SK-N-MC (cell line): Measurements from ENCODE around the gene KMT5C.

Source experiments
- DNase-seq: peaks from one replicate; pipeline ENCODE4 v3.0.0-alpha.2; 2011; ENCODE audit warnings: low read depth, low spot score
- H3K27ac ChIP-seq: fragments of 200-600 bp; sonication (generic); 2 replicates; pipeline ENCODE4 v1.5.1; 2016; ENCODE audit warnings: mixed run types
- H3K36me3 ChIP-seq: fragments of 200-600 bp; sonication (generic); 2 replicates; pipeline ENCODE4 v1.6.1; 2017; ENCODE audit warnings: antibody characterized with exemption, low read length, mixed read lengths; ENCODE audit not compliant: insufficient read depth
- H3K4me3 ChIP-seq: fragments of 200-600 bp; sonication (generic); 2 replicates; pipeline ENCODE4 v1.5.1; 2016
- H3K9ac ChIP-seq: fragments of 200-600 bp; sonication (generic); 2 replicates; pipeline ENCODE4 v1.8.0; 2017; ENCODE audit warnings: mixed run types, mixed read lengths; ENCODE audit not compliant: insufficient read length
- H3K9me3 ChIP-seq: fragments of 200-600 bp; sonication (generic); 2 replicates; pipeline ENCODE4 v1.6.1; 2017; ENCODE audit warnings: low read depth, mild to moderate bottlenecking, antibody characterized with exemption, low read length, moderate library complexity, mixed read lengths
- EZH2 ChIP-seq: fragments of 200-600 bp; sonication (generic); IDR thresholded peaks from one replicate; pipeline ENCODE4 v1.6.1; 2017; ENCODE audit warnings: antibody characterized with exemption
- FOXP2 ChIP-seq: optimal IDR thresholded peaks from 2 replicates; pipeline ENCODE3; 2011; ENCODE audit warnings: mild to moderate bottlenecking, moderate library complexity; ENCODE audit not compliant: insufficient read depth; ENCODE audit errors: extremely low read length, control extremely low read depth
- POLR2AphosphoS5 ChIP-seq: IDR thresholded peaks from 2 replicates; pipeline ENCODE4 v1.6.1; 2012; ENCODE audit warnings: mild to moderate bottlenecking, low read depth, low read length, borderline replicate concordance

The KMT5C gene

GRCh38 chr19:55353803-55354697, 14.4 kb downstream of the KMT5C start:
- TF ChIP-seq EZH2 (no peak), POLR2AphosphoS5 (no peak), FOXP2 (no peak)
- H3K9ac ChIP-seq, result peak overlapping the region; percentile 26

GRCh38 chr19:55354698-55355212, 15.1 kb downstream of the KMT5C start, which contains the start of gene COX6B2:
TSS of gene COX6B2 (minus strand) at chr19:55354719. CDS start at chr19:55354521, 198 bp downstream.
- Histone ChIP-seq H3K9me3 (no peaks in the 10 kb centered on the region), H3K27ac (no peak within 1 kb of the TSS), H3K4me3 (peak within 1 kb of the TSS; percentile 82), H3K36me3 (no peaks in the 10 kb centered on the region), H3K9ac (peak within 1 kb of the TSS; percentile 26)
- DNase-seq, result no peak
- TF ChIP-seq EZH2 (no peak), FOXP2 (no peak), POLR2AphosphoS5 (no peak)

More at GRCh38 chr19:55353803-55354697, 14.4 kb downstream of the KMT5C start:
- H3K36me3 ChIP-seq, result no peaks in the 10 kb centered on the region
- H3K9me3 ChIP-seq, result no peaks in the 10 kb centered on the region
- no peak for DNase-seq
- H3K4me3 ChIP-seq, result peak overlapping the region; percentile 82
- H3K27ac ChIP-seq, result no peak overlapping the region

- no peak for TF ChIP-seq FOXP2
- TF ChIP-seq EZH2, result no peak
- TF ChIP-seq POLR2AphosphoS5, result no peak
- H3K36me3 ChIP-seq, result no peaks in the 10 kb centered on the region
- H3K9me3 ChIP-seq, result no peaks in the 10 kb centered on the region
- no peak overlapping the region for H3K4me3 ChIP-seq
- no peak overlapping the region for H3K27ac ChIP-seq
- no peak for DNase-seq
- no peak overlapping the region for H3K9ac ChIP-seq
Observed at GRCh38 chr19:55355213-55355821, 15.6 kb downstream of the KMT5C start.

- H3K9ac ChIP-seq, result no peak overlapping the region
- TF ChIP-seq EZH2 (no peak), POLR2AphosphoS5 (no peak), FOXP2 (no peak)
- H3K4me3 ChIP-seq, result no peak overlapping the region
- H3K27ac ChIP-seq, result no peak overlapping the region
- DNase-seq, result no peak
- H3K9me3 ChIP-seq, result no peaks in the 10 kb centered on the region
- no peaks in the 10 kb centered on the region for H3K36me3 ChIP-seq
Observed at GRCh38 chr19:55358493-55358892, 18.8 kb downstream of the KMT5C start.

- Histone ChIP-seq H3K36me3 (no peaks in the 10 kb centered on the region), H3K9ac (no peak overlapping the region), H3K27ac (no peak overlapping the region), H3K4me3 (no peak overlapping the region), H3K9me3 (no peaks in the 10 kb centered on the region)
- DNase-seq, result no peak
- TF ChIP-seq POLR2AphosphoS5, result no peak
- TF ChIP-seq EZH2, result no peak
- no peak for TF ChIP-seq FOXP2
Observed at GRCh38 chr19:55358943-55359908, 19.6 kb downstream of the KMT5C start.

GRCh38 chr19:55360902-55361301, 21.2 kb downstream of the KMT5C start:
- Histone ChIP-seq H3K9me3 (no peaks in the 10 kb centered on the region), H3K27ac (no peak overlapping the region), H3K36me3 (no peaks in the 10 kb centered on the region), H3K9ac (no peak overlapping the region), H3K4me3 (no peak overlapping the region)
- TF ChIP-seq EZH2 (no peak), FOXP2 (no peak), POLR2AphosphoS5 (no peak)
- DNase-seq, result no peak

- Histone ChIP-seq H3K4me3 (no peak overlapping the region), H3K9me3 (no peaks in the 10 kb centered on the region), H3K36me3 (no peaks in the 10 kb centered on the region), H3K27ac (no peak overlapping the region), H3K9ac (no peak overlapping the region)
- no peak for TF ChIP-seq FOXP2
- TF ChIP-seq POLR2AphosphoS5, result no peak
- TF ChIP-seq EZH2, result no peak
- DNase-seq, result no peak
Observed at GRCh38 chr19:55362174-55362989, 22.7 kb downstream of the KMT5C start.
